Amygdala (tissue), 56 donors: ENCODE results near the gene YJEFN3.

Experiments
- DNase-seq, 56 donors: peaks; one replicate each; lab custom pipeline; 2025; lab: John Stamatoyannopoulos, UW

Gene YJEFN3

GRCh38 chr19:19515642-19516519 is 12.8 kb upstream of the YJEFN3 start, which contains the start of gene NDUFA13:
NDUFA13 (plus strand) TSS chr19:19516225; CDS start chr19:19516239, 14 bp downstream.
- peak; percentile 43 to 94 (median 84) for DNase-seq

DNA sequence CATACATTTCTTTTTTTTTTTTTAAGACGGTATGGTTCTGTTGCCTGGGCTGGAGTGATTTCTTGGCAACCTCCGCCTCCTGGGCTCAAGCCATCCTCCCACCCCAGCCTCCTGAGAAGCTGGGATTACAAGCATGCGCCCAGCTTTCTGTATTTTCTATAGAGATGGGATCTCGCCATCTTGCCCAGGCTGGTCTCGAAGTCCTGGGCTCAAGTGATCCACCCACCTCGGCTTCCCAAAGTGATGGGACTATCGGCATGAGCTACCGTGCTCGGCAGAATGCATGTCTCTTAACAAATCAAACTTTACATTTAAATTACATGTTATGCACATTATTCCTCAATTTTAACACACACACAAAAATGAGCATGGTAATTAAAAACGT is 11.5 kb upstream of the YJEFN3 start:
- DNase-seq, result no peak

DNA sequence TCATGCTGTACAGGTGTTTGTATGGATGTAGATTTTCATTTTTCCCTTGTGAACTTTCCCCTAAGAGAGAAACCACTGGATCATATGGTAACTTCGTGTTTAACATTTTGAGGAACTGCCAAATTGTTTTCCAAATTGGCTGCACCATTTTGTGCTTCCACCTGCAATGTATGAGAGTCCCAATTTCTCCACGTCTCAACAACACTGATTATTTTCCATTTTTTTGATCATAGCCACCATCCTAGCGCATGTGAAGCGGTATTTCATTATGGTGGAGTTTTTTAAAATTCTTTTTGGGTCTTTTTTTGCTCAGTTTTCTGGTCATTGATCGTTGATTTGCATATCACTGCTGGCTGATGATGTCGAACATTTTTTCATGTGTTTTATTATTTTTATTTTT is 7.7 kb upstream of the YJEFN3 start:
- DNase-seq, result no peak

DNA sequence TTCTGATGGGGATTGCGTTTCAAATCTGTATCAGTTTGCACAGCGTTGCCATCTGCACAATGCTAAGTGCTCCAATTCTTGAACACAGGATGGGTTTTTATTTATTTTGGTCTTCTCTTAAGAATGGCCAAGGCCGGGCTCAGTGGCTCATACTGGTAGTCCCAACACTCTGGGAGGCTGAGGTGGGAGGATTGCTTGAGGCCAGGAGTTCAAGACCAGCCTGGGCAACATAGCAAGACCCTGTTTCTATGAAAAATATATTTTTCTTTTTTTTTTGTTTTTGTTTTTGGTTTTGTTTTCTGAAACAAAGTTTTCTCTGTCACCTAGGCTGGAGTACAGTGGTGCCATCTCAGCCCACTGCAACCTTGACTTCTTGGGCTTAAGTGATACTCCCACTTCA is 5.5 kb upstream of the YJEFN3 start:
- no peak for DNase-seq

GRCh38 chr19:19524053-19524452 is 4.7 kb upstream of the YJEFN3 start:
- DNase-seq, result no peak

DNA sequence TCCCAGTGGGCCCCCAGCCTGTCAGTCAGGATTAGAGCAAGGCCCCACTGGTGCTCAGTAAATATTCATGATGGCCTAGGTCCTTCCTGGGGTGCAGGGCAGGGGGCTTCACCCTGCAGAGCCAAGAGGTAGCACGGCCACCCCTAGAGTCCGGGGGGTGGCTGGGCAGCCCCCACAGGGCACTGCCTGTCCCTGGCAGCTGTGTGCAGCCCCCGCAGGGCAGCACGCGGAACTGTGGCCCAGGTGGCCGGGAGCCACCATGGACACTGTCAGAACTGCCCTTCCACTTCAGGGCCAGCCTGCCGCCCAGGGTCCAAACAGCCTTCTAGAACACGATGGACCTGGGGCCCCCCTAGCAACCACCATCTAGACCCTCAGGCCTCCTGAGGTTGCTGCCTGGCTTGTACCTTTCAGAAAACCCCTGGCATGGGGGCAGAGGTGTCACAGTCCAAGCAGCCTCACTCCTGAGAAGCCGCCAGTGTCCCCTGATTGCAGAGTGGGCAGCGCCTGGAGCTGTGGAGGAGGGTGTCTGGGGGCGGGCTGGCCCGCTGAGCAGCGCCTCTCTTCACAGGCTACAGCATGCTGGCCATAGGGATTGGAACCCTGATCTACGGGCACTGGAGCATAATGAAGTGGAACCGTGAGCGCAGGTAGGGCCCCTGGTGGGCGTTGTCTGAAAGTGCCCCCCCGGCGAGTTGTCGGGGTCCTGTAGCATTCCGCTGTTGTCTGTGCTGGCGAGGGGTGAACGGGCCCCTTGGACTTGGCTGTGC is 2.9 kb upstream of the YJEFN3 start:
- no peak for DNase-seq

GRCh38 chr19:19526581-19527370 is 1.9 kb upstream of the YJEFN3 start:
- peak in 18 of 56 donors; percentile 6 to 46 (median 25) for DNase-seq

DNA sequence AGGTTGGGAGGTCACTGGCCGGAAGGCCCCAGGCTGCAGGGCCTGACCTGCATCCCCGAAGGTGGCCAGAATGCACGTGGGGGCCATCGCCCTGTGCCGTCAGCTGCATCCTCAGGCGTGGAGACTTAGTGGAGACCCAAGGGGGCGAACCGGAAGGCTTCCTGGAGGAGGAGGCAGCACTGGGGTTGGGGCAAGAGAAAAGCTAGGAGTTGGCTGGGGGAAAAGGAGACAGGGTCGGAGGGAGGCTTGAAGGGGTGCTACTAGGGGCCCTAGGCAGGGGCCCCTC is 1.4 kb upstream of the YJEFN3 start:
- DNase-seq, result no peak

GRCh38 chr19:19527674-19528625 is 761 bp upstream of the YJEFN3 start:
- no peak for DNase-seq

- DNase-seq, result no peak
Observed at GRCh38 chr19:19529783-19530422, 1.2 kb downstream of the YJEFN3 start.

GRCh38 chr19:19530423-19530804 is 1.7 kb downstream of the YJEFN3 start:
- DNase-seq, result peak in 5 of 56 donors; percentile 5 to 31 (median 16)

GRCh38 chr19:19530889-19531288 is 2.2 kb downstream of the YJEFN3 start:
- DNase-seq, result no peak

DNA sequence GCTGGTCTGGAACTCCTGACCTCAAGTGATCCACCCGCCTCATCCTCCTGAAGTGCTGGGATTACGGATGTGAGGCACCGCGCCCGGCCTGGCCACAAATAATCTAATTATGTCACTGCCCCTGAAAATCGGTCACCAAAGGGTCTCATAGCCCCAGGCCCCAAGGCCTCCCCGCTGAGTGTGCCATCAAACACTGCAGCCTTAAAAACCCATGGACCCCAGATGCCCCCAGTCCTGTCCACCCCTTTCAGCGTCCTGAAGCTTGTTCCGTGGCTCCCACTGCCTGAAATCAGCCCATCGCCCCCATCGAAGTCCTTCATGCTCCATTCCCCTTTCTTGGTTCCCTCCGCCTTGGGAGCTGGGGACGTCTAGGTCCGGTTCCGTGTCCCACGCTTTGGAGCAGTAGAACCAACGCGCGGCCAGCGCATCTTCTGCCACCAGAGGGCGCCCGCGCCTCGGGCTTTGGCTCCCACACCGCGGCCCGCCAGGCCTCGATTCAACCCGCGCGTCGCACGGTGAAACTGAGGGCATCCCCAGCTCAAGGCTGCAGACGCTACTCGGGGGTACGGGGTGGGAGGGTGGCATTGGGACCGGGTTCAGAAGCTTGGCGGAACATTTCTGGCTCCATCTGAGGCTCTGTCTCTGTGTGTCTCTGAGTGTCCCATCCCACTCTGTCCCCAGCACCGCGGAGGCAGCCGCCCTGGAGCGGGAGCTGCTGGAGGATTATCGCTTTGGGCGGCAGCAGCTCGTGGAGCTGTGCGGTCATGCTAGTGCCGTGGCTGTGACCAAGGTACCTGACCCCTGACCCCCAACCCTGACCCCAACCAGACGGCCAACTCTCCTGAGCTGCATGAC is 3.5 kb downstream of the YJEFN3 start:
- DNase-seq, result peak in 52 of 56 donors; percentile 10 to 91 (median 58)

GRCh38 chr19:19532806-19533701 is 4.3 kb downstream of the YJEFN3 start:
- no peak for DNase-seq

DNA sequence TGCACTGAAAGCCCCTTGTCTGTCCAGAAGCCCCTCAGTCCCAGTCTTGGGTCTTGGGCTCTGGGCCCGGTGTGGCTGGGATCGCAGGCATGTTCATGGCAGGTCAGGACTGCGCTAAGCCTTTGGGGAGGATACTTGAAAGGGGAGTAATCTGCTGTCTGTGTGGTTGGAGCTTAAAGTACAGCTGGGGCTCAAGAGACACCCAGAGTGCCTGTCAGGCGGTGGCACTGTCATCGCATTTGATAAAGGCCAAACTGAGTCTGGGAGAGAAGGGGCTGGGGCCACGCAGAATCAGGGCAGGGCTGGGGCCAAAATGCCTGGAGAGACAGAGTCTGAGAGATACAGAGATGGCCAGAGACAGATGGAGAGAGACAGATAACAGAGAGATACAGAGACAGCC is 5.1 kb downstream of the YJEFN3 start:
- DNase-seq, result no peak

GRCh38 chr19:19534556-19535265 is 6.0 kb downstream of the YJEFN3 start:
- no peak for DNase-seq
